Upper lobe of left lung (tissue), 4 donors: ENCODE results near the gene CLDN19.

ENCODE experiments used
- CTCF ChIP-seq, 6 experiments: fragments of 450-650 bp in 4 of 6; fragments of 200-600 bp in 2 of 6; sonication (generic) in 2 of 6; IDR thresholded peaks; one replicate each; pipeline ENCODE4 v1.5.1; 2016 to 2019; ENCODE audit warnings: antibody characterized with exemption in 6 of 6
- POLR2A ChIP-seq, 4 donors: fragments of 450-650 bp; IDR thresholded peaks; one replicate each; pipeline ENCODE4 v1.5.1; 2016 to 2017; ENCODE audit warnings: antibody characterized with exemption in 4 of 4, mild to moderate bottlenecking in 2 of 4
- POLR2AphosphoS5 ChIP-seq, 2 donors: sonication (generic); formaldehyde crosslinking; IDR thresholded peaks; one replicate each; pipeline ENCODE4 v1.5.1; 2017; ENCODE audit warnings: antibody characterized with exemption in 2 of 2

GRCh38 chr1:42733415-42734200 lies 6.4 kb downstream of the CLDN19 start:
- TF ChIP-seq CTCF (IDR thresholded peaks at IDR 0.05) (no peak), POLR2A (IDR thresholded peaks at IDR 0.05) (no peak), POLR2AphosphoS5 (IDR thresholded peaks at IDR 0.05) (no peak)
